AG04449 (cell line): Measurements from ENCODE around the gene NUP155.

Experiments
- CTCF ChIA-PET: fragments of 350-600 bp; formaldehyde crosslinking; extraction: SDS; loops from one replicate; lab custom pipeline; 2021; ENCODE audit warnings: antibody characterized with exemption; lab: Yijun Ruan, JAX
- POLR2A ChIA-PET: fragments of 400-600, 350-600 bp; formaldehyde crosslinking; extraction: SDS; loops from one replicate; lab custom pipeline; 2020; ENCODE audit warnings: antibody characterized with exemption, inconsistent platforms; lab: Yijun Ruan, JAX
- DNase-seq: peaks from one replicate; pipeline ENCODE4 v3.0.0-alpha.2; 2010; ENCODE audit warnings: low read depth, low spot score
- H3K4me3 ChIP-seq: 2 replicates; pipeline ENCODE4 v1.5.1; 2011; ENCODE audit warnings: low read depth, mild to moderate bottlenecking, control low read depth, low read length
- TF ChIP-seq, protein P1 (sequence below): IDR thresholded peaks from one replicate; pipeline ENCODE4 v1.5.1; 2011; ENCODE audit warnings: mild to moderate bottlenecking, moderate library complexity, low read length, control low read depth, inconsistent platforms; ENCODE audit not compliant: insufficient read depth; ENCODE audit errors: missing control alignments

The NUP155 gene

GRCh38 chr5:37326536-37326935 lies 44.4 kb downstream of the NUP155 start:
- CTCF ChIA-PET = no interaction called here
- H3K4me3 ChIP-seq = no peak overlapping the region
- POLR2A ChIA-PET = no interaction called here
- TF ChIP-seq, protein P1, sequence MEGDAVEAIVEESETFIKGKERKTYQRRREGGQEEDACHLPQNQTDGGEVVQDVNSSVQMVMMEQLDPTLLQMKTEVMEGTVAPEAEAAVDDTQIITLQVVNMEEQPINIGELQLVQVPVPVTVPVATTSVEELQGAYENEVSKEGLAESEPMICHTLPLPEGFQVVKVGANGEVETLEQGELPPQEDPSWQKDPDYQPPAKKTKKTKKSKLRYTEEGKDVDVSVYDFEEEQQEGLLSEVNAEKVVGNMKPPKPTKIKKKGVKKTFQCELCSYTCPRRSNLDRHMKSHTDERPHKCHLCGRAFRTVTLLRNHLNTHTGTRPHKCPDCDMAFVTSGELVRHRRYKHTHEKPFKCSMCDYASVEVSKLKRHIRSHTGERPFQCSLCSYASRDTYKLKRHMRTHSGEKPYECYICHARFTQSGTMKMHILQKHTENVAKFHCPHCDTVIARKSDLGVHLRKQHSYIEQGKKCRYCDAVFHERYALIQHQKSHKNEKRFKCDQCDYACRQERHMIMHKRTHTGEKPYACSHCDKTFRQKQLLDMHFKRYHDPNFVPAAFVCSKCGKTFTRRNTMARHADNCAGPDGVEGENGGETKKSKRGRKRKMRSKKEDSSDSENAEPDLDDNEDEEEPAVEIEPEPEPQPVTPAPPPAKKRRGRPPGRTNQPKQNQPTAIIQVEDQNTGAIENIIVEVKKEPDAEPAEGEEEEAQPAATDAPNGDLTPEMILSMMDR = no peak
- no peak for DNase-seq

GRCh38 chr5:37323607-37324006 lies 47.3 kb downstream of the NUP155 start:
- CTCF ChIA-PET = no interaction called here
- TF ChIP-seq, protein P1 = no peak
- DNase-seq = no peak
- no peak overlapping the region for H3K4me3 ChIP-seq
- POLR2A ChIA-PET = no interaction called here

DNA sequence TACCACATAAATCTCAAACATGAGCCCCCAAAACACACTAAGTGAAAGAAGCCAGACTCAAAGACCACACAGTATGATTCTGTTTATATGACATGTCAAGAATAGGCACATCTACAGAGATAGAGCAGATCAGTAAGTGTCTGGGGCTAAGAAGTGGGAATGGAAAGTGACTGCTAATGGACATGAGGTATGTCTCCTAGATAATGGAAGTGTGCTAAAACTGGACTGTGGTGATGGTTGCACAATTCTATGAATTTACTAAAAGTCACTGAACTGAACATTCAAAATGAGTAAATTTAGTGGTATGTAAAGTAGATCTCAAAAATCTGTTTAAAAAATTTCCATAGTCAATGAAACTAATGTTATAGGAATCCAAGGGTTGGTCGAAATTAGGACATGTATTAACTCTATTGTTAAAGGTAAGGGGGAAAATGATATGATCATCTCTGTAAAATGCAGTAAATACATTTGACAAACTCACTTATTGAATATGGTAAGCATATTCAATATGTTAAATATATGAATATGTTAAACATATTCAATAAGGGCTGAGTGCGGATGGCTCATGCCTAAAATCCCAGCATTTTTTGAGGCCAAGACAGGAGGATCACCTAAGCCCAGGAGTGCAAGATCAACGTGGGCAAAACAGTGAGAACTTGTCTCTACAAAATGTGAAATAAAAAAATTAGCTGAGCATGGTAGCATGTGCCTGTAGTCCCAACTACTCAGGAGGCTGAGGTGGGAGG lies 51.7 kb downstream of the NUP155 start:
- TF ChIP-seq, protein P1 = no peak
- ChIA-PET POLR2A (no interaction called here), CTCF (no interaction called here)
- DNase-seq = peak; percentile 2
- H3K4me3 ChIP-seq = no peak overlapping the region

GRCh38 chr5:37316027-37316426 lies 54.9 kb downstream of the NUP155 start:
- CTCF ChIA-PET = no interaction called here
- DNase-seq = no peak
- H3K4me3 ChIP-seq = no peak overlapping the region
- POLR2A ChIA-PET = no interaction called here
- TF ChIP-seq, protein P1 = no peak

DNA sequence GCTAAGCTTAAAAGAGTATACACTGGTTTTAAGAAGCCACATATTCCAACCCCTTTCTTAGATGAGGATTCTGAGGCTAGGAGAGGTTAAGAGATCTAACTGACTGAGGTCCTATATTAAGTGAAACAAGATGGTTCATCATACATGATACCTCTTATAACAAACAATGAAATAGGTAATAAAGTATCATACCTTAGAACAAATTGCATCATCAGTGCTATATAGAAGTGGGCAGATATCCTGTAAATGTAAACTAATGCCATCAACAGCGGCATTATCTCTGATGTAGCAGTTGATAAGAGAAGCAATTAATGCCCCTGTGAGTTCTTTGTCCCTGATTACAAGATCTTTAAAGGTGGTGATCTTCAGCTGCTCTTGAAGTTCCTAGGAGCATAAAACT lies 60.5 kb downstream of the NUP155 start:
- H3K4me3 ChIP-seq = no peak overlapping the region
- ChIA-PET CTCF (no interaction called here), POLR2A (no interaction called here)
- TF ChIP-seq, protein P1 = no peak
- no peak for DNase-seq

GRCh38 chr5:37308793-37309192 lies 62.1 kb downstream of the NUP155 start:
- CTCF ChIA-PET = interaction anchor here (0.8 kb wide), 1 partner anchor 9 kb away, joined by 3 read pairs; no protein-coding TSS in a partner anchor
- POLR2A ChIA-PET = no interaction called here
- no peak overlapping the region for H3K4me3 ChIP-seq
- DNase-seq = no peak
- TF ChIP-seq, protein P1 = no peak
